Fibroblast of the aortic adventitia (primary cell): ENCODE measurements around the gene RBM18. TPM values are rescaled to one million over a fixed set of nuclear protein-coding genes. Genes with fewer than 3 reads are reported as not detected.

Experiments
- DNase-seq: peaks from one replicate; pipeline ENCODE4 v3.0.0-alpha.2; 2010; ENCODE audit warnings: low read depth
- H3K4me3 ChIP-seq: 2 replicates; pipeline ENCODE4 v1.5.1; 2011; ENCODE audit warnings: low read depth, mild to moderate bottlenecking, control low read depth, low read length, moderate library complexity
- CTCF ChIP-seq: IDR thresholded peaks from 2 replicates; pipeline ENCODE4 v1.5.1; 2011; ENCODE audit warnings: mild to moderate bottlenecking, low read length, control low read depth, inconsistent platforms; ENCODE audit not compliant: insufficient read depth
- total RNA-seq: library from RNA; depleted of rRNA; stranded (reverse); fragments of >200 nt; gene quantifications from 2 replicates; pipeline ENCODE4 v1.2.3, GENCODE V29; 2012; ENCODE audit warnings: low replicate concordance

RBM18 gene
- total RNA-seq, 1 donor: 13.0 TPM

DNA sequence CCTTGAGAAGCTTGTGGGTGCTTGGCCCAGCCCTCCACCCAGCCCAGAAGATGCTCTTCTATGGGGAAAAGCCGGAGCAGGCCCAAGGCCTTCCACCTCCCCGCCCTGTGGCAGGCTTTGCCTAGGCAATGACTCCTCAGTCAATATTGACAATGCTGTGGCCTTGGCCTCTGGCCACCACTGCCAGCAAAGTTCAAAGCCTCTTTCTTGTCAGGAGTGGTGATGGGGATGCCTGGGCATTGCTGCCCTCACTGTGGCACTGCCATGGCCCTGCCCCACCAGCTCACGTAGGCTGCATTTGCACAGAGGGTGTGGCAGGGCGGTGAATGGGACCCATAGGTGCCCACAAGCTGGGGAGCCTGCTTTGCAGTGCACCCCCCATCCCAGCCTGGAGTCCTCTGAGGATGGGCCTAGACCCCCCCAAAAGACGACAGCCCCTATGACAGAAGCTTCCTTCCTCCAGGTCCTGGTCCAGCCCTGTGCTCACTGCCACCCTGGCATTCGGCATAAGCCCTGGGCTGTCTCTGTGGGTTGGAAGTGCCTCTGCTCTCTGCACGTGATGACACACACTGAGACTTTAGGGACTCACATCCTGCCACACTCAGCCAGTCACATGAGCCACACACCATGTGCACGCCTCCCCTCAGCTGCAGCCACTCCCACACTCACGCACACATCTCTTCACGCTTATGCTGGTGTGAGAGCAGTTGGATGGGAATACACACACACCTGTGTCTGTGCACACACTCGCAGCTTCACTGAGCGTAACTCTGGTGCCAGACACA lies 73.9 kb downstream of the RBM18 start:
- H3K4me3 ChIP-seq: no peak overlapping the region
- no peak for TF ChIP-seq CTCF
- no peak for DNase-seq

DNA sequence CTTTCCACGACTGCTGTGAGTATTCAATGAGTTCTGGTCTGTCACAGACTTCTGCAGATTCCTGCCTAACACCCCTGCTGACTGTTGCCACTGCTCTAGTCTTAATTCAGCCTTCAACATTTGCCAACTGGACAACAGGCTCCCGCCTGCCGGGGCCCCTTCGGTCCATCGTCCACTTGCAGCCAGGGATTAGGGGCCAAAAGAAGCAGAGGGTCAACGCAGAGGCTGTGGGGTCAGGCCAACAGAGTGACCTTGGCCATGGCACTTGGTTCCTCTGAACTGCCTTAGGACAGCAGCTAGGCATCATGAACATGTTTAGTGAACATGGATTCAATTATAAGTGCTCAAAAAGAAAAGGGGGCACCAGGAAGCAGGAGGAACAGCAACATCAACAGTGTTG lies 76.3 kb downstream of the RBM18 start:
- TF ChIP-seq CTCF: no peak
- H3K4me3 ChIP-seq: no peak overlapping the region
- DNase-seq: no peak

Other genes starting within 250 kb of the RBM18 start
- gene TTLL11, start 171.5 kb downstream of the RBM18 start, total RNA-seq: 4.8 and 7.3 TPM in 2 replicates
- gene NDUFA8, start 105.1 kb downstream of the RBM18 start, total RNA-seq: 23.5 and 25.2 TPM in 2 replicates
- not detected in 2 replicates for gene MORN5, start 104.9 kb downstream of the RBM18 start, total RNA-seq
- not detected in 2 replicates for gene LHX6, start 35.9 kb downstream of the RBM18 start, total RNA-seq
- gene MRRF, start within 50 bp of the RBM18 start, total RNA-seq: 40.0 and 43.2 TPM in 2 replicates
- gene PTGS1, start 106.2 kb upstream of the RBM18 start, total RNA-seq: 6.3 and 173 TPM in 2 replicates
- gene OR1J1, start 213.1 kb upstream of the RBM18 start, total RNA-seq: not detected in 2 replicates
- gene OR1J2, start 246.0 kb upstream of the RBM18 start, total RNA-seq: 1.6 TPM in 1 of 2 replicates, not detected in the other